Breast epithelium (tissue), 3 donors: ENCODE measurements around the gene COX14.

Source experiments
- POLR2AphosphoS5 ChIP-seq, 3 donors: sonication (generic); formaldehyde crosslinking; IDR thresholded peaks; one replicate each; pipeline ENCODE4 v1.6.1; 2017; ENCODE audit warnings: antibody characterized with exemption in 3 of 3
- TF ChIP-seq, protein P1 (sequence below), 3 donors: fragments of 450-650 bp; IDR thresholded peaks; one replicate each; pipeline ENCODE4 v1.5.1; 2016 to 2017; ENCODE audit warnings: antibody characterized with exemption in 3 of 3, mild to moderate bottlenecking in 3 of 3, moderate library complexity in 3 of 3

DNA sequence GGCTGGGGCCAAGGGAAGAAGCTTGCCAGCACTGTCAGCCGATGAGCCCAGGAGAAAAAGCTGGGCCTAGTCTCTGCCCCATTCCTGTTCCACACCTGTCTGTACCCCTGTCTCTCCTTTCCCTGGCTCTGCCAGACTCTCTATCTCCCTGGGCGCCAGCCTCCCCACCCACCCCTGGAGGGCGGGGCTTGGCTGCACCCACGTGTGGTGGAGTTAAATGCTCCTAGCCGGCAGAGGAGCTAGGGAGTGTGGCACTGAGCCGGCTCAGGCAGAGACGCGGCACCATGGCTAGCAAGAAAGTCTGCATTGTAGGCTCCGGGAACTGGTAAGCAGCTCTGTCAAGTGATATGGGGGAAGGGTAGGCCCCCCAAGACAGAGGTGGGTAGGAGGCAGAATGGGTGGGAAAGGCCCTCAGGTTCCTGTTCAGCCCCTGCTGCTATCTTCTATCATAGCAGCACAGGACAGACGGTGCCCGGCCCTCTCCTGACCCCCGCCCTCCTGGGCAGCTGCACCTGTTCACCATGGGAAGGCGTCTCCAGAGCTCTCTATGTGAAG is 8.2 kb upstream of the COX14 start, which contains the start of gene GPD1:
- TF ChIP-seq, protein P1, sequence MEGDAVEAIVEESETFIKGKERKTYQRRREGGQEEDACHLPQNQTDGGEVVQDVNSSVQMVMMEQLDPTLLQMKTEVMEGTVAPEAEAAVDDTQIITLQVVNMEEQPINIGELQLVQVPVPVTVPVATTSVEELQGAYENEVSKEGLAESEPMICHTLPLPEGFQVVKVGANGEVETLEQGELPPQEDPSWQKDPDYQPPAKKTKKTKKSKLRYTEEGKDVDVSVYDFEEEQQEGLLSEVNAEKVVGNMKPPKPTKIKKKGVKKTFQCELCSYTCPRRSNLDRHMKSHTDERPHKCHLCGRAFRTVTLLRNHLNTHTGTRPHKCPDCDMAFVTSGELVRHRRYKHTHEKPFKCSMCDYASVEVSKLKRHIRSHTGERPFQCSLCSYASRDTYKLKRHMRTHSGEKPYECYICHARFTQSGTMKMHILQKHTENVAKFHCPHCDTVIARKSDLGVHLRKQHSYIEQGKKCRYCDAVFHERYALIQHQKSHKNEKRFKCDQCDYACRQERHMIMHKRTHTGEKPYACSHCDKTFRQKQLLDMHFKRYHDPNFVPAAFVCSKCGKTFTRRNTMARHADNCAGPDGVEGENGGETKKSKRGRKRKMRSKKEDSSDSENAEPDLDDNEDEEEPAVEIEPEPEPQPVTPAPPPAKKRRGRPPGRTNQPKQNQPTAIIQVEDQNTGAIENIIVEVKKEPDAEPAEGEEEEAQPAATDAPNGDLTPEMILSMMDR (IDR thresholded peaks at IDR 0.05) = no peak
- TF ChIP-seq POLR2AphosphoS5 (IDR thresholded peaks at IDR 0.05) = no peak
